Hair follicle dermal papilla cell (primary cell): ENCODE results near the gene PEG3. TPM values are rescaled to one million over a fixed set of nuclear protein-coding genes. Genes with fewer than 3 reads are reported as not detected.

ENCODE experiments used
- small RNA-seq: library from RNA; depleted of rRNA; stranded (forward); fragments of <200 nt; gene quantifications from one replicate; pipeline ENCODE3, GENCODE V24; 2012
- total RNA-seq: library from RNA; depleted of rRNA; stranded (reverse); fragments of >200 nt; gene quantifications from 2 replicates; pipeline ENCODE4 v1.2.3, GENCODE V29; 2012

Gene PEG3
- total RNA-seq, result 3.1 and 7.4 TPM in 2 replicates

DNA sequence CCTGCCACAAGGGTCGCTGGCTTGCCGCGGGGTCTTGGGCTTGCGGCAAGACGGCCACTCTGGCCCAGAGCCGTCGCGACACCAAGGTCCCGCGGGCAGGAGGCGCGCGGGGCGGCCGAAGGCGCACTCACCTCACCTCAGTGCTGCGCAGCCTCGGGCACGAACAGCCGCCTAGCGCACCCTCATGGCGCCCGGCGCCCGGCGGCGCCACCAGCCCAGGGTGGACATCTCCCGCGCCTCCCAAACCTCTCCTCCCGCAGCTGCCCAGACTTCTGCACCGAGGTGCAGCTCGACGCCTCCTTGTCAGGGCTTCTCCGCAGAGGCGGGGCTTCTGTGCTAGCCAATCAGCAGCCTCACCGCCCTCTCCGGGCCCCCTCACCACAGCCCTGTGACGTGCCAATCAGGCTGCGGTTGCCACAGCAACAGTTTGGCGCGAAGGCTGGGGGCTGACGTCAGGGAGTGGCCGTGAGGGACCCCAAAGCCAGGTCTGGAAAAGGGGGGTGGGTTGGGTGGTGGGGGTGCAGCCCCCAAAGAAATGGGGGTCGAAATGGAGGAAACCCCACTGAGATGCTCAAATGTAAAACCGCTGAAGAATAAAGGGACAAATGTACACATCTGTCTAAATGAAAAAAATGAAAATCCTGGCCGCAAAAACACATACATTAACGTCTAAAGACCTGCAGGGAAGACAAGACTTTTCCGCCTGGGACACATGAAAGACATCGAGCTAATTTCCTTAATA, at the start of gene PEG3, which contains the start of gene ZIM2:
Gene PEG3, minus strand, starts transcription at position 276 of the 742 bp plus-strand sequence. CDS start 16,071 bp downstream, outside the sequence.
Gene ZIM2, minus strand, starts transcription at position 276 of the 742 bp plus-strand sequence. CDS start 16,449 bp downstream, outside the sequence.

Small RNA genes within 50 kb of the gene (small RNA-seq; reads per million reads assigned to genes)
- not detected for gene AC006115.2

Other genes starting within 250 kb of the PEG3 start
- 11.5 and 13.1 TPM in 2 replicates for gene ZNF71, start 245.4 kb downstream of the PEG3 start, total RNA-seq
- 0.36 and 0.81 TPM in 2 replicates for gene SMIM17, start 197.6 kb downstream of the PEG3 start, total RNA-seq
- 0.49 and 0.97 TPM in 2 replicates for gene ZNF835, start 169.0 kb downstream of the PEG3 start, total RNA-seq
- 0.49 TPM in 1 of 2 replicates, not detected in the other for gene ZIM2, start within 50 bp of the PEG3 start, total RNA-seq